Measurements from ENCODE around the gene SEC16A. TPM values are rescaled to one million over a fixed set of nuclear protein-coding genes. Genes with fewer than 3 reads are reported as not detected.

SEC16A gene
- total and polyA plus RNA-seq, 2 donors (not counting 3 experiments of a cell fraction or from before 2014, with no cell fraction given), result 34.5 to 80.6 TPM

GRCh38 chr9:136493567-136493971 is 10.7 kb upstream of the SEC16A start:
- dilution Hi-C loops (cut with MboI; ENCODE audit: extremely low pct_ligation_motif_present, low sequenced_read_pairs), result no loop called here

More at GRCh38 chr9:136493567-136493971, 10.7 kb upstream of the SEC16A start:
- DNase-seq (ENCODE audit: low read depth, low spot score), result no peak
- peaks cover 2% of the 10 kb centered on the region for H4K20me1 ChIP-seq (replicated peaks; ENCODE audit: control insufficient read depth, extremely low read depth, insufficient read depth, low read length)
- no peak overlapping the region for H2AFZ ChIP-seq (ENCODE audit: low read depth, low read length)
- no peaks in the 10 kb centered on the region for H3K4me1 ChIP-seq (ENCODE audit: control insufficient read depth, extremely low read depth, insufficient read depth, low read length)
- H3K4me3 ChIP-seq (replicated peaks in 1 of 3; ENCODE audit: insufficient read depth in 1 of 3, low read depth in 1 of 3, low read length in 3 of 3), result no peak overlapping the region
- no peaks in the 10 kb centered on the region for H3K9me1 ChIP-seq (replicated peaks; ENCODE audit: control insufficient read depth, extremely low read depth, insufficient read depth, low read length)
- ChIA-PET POLR2A (no interaction called here), CTCF (no interaction called here)
- no TSS peak for BruUV-seq (replicated peaks)
- H3K9ac ChIP-seq (replicated peaks; ENCODE audit: extremely low read depth, insufficient read depth, low read length), result no peak overlapping the region
- intact Hi-C loops (cut with micrococcal nuclease), result no loop called here
- FAIRE-seq, result no peak
- H3K27me3 ChIP-seq (ENCODE audit: control insufficient read depth in 2 of 2, insufficient read depth in 2 of 2, low read length in 2 of 2), result no peaks in the 10 kb centered on the region
- TF ChIP-seq GATA2 (IDR thresholded peaks at IDR 0.05; ENCODE audit: insufficient read depth, insufficient read length, low read depth, low read length), result no peak
- no peak for TF ChIP-seq MYC (IDR thresholded peaks at IDR 0.05; ENCODE audit: low read depth, low read length)
- no peak for TF ChIP-seq MAX (IDR thresholded peaks at IDR 0.05; ENCODE audit: insufficient read depth, insufficient read length)
- TF ChIP-seq CTCF (IDR thresholded peaks at IDR 0.05; ENCODE audit: extremely low read depth in 1 of 2, insufficient read depth in 1 of 2, low read depth in 1 of 2, low read length in 2 of 2), result no peak
- TF ChIP-seq POLR2AphosphoS5 (IDR thresholded peaks at IDR 0.05; ENCODE audit: insufficient read depth, low read depth, low read length), result no peak
- TF ChIP-seq JUN (IDR thresholded peaks at IDR 0.05; ENCODE audit: borderline replicate concordance, insufficient read depth, insufficient read length, low read depth), result no peak
- no peak for TF ChIP-seq EZH2 (IDR thresholded peaks at IDR 0.05; ENCODE audit: borderline replicate concordance, low read depth, low read length, severe bottlenecking)
- no peak for TF ChIP-seq POLR2A (IDR thresholded peaks at IDR 0.05; ENCODE audit: low read depth, low read length)
- no peak for TF ChIP-seq FOS (IDR thresholded peaks at IDR 0.05; ENCODE audit: borderline replicate concordance, insufficient read depth, low read length)
- H3K79me2 ChIP-seq (ENCODE audit: control insufficient read depth, insufficient read depth, low read length), result no peaks in the 10 kb centered on the region
- H3K4me2 ChIP-seq (ENCODE audit: insufficient read depth, low read length), result no peak overlapping the region
- H3K9me3 ChIP-seq (replicated peaks; ENCODE audit: control insufficient read depth, insufficient read depth, low read length), result no peaks in the 10 kb centered on the region
- H3K36me3 ChIP-seq (ENCODE audit: control insufficient read depth in 2 of 2, extremely low read depth in 1 of 2, insufficient read depth in 2 of 2, low read length in 2 of 2), result peaks cover 15 to 36% of the 10 kb centered on the region in 2 experiments
- H3K27ac ChIP-seq (ENCODE audit: insufficient read depth, low read depth, low read length), result no peak overlapping the region

All from endothelial cell of umbilical vein (primary cell).